Esophagus (tissue), 2 donors: ENCODE results near the gene DAPL1. TPM values are rescaled to one million over a fixed set of nuclear protein-coding genes. Genes with fewer than 3 reads are reported as not detected.

Experiments used
- H3K27ac ChIP-seq, 2 donors: one replicate each; pipeline ENCODE4 v1.5.1; 2013; ENCODE audit warnings: low read depth in 2 of 2, mild to moderate bottlenecking in 2 of 2, inconsistent platforms in 1 of 2, low read length in 1 of 2, moderate library complexity in 1 of 2
- H3K27me3 ChIP-seq, 2 donors: one replicate each; pipeline ENCODE4 v1.6.1; 2013; ENCODE audit warnings: low read length in 2 of 2, control low read depth in 1 of 2, mild to moderate bottlenecking in 1 of 2; ENCODE audit not compliant: insufficient read depth in 2 of 2, control insufficient read depth in 1 of 2
- H3K36me3 ChIP-seq, 2 donors: one replicate each; pipeline ENCODE4 v1.6.1; 2013; ENCODE audit warnings: low read length in 1 of 2; ENCODE audit not compliant: control insufficient read depth in 2 of 2, insufficient read depth in 2 of 2
- H3K4me1 ChIP-seq, 2 donors: one replicate each; pipeline ENCODE4 v1.6.1; 2013; ENCODE audit warnings: low read length in 1 of 2; ENCODE audit not compliant: control insufficient read depth in 2 of 2, insufficient read depth in 2 of 2
- H3K4me3 ChIP-seq, 2 donors: one replicate each; pipeline ENCODE4 v1.5.1; 2013; ENCODE audit warnings: low read length in 2 of 2, mild to moderate bottlenecking in 2 of 2, low read depth in 1 of 2, moderate library complexity in 1 of 2
- H3K9me3 ChIP-seq, 2 donors: one replicate each; pipeline ENCODE4 v1.6.1; 2013; ENCODE audit warnings: mild to moderate bottlenecking in 2 of 2, low read depth in 1 of 2, low read length in 1 of 2, moderate library complexity in 1 of 2; ENCODE audit not compliant: control insufficient read depth in 2 of 2, insufficient read depth in 1 of 2
- WGBS, 2 donors: extraction: QIAGEN DNeasy Blood & Tissue Kit; methylation state at CpG; one replicate each; pipeline ENCODE4 v1.1.7; 2013; 5-methylcytosine and 5-hydroxymethylcytosine counted together
- polyA plus RNA-seq, 2 donors: library from polyadenylated mRNA; stranded (reverse); fragments of 200-250 nt; gene quantifications; one replicate each; pipeline ENCODE4 v1.2.3, GENCODE V29; 2013
- donor health status: healthy with polysubstance abuse.
- donor health status: Bipolar disorder and iron deficiency.

DAPL1 gene
- polyA plus RNA-seq, 2 donors = 426 to 475 TPM

GRCh38 chr2:158756331-158756730, 38.8 kb upstream of the DAPL1 start:
- Histone ChIP-seq H3K27me3 (no peaks in the 10 kb centered on the region), H3K9me3 (no peaks in the 10 kb centered on the region), H3K36me3 (no peaks in the 10 kb centered on the region), H3K27ac (no peak overlapping the region), H3K4me3 (no peak overlapping the region), H3K4me1 (peaks cover 0 to 3% of the 10 kb centered on the region in 2 donors)
- 63 to 77% methylated on average over 8 of the region's 8 CpGs for WGBS, 2 donors

- 75 to 91% methylated on average over 10 of the region's 10 CpGs for WGBS, 2 donors
- no peak overlapping the region for H3K27ac ChIP-seq
- H3K27me3 ChIP-seq = no peaks in the 10 kb centered on the region
- peaks cover 0 to 3% of the 10 kb centered on the region in 2 donors for H3K4me1 ChIP-seq
- no peaks in the 10 kb centered on the region for H3K36me3 ChIP-seq
- H3K4me3 ChIP-seq = no peak overlapping the region
- no peaks in the 10 kb centered on the region for H3K9me3 ChIP-seq
Measured at GRCh38 chr2:158756976-158757375, 38.1 kb upstream of the DAPL1 start.

GRCh38 chr2:158760887-158761286, 34.2 kb upstream of the DAPL1 start:
- Histone ChIP-seq H3K36me3 (no peaks in the 10 kb centered on the region), H3K4me3 (no peak overlapping the region), H3K9me3 (no peaks in the 10 kb centered on the region), H3K27me3 (no peaks in the 10 kb centered on the region), H3K4me1 (peaks cover 0 to 3% of the 10 kb centered on the region in 2 donors), H3K27ac (peak overlapping the region; percentile 82 to 84)
- 52 to 70% methylated on average over 1 of the region's 1 CpG for WGBS, 2 donors

GRCh38 chr2:158761621-158762020, 33.5 kb upstream of the DAPL1 start:
- no peaks in the 10 kb centered on the region for H3K36me3 ChIP-seq
- no peak overlapping the region for H3K4me3 ChIP-seq
- 54 to 66% methylated on average over 4 of the region's 4 CpGs for WGBS, 2 donors

GRCh38 chr2:158762336-158762735, 32.8 kb upstream of the DAPL1 start:
- Histone ChIP-seq H3K4me1 (peaks cover 0 to 3% of the 10 kb centered on the region in 2 donors), H3K4me3 (no peak overlapping the region), H3K27ac (peak overlapping the region; percentile 29 to 87), H3K36me3 (no peaks in the 10 kb centered on the region), H3K27me3 (no peaks in the 10 kb centered on the region), H3K9me3 (no peaks in the 10 kb centered on the region)
- 85 to 89% methylated on average over 3 of the region's 3 CpGs for WGBS, 2 donors

More at GRCh38 chr2:158761621-158762020, 33.5 kb upstream of the DAPL1 start:
- peak overlapping the region; percentile 81 to 87 for H3K27ac ChIP-seq
- peaks cover 0 to 3% of the 10 kb centered on the region in 2 donors for H3K4me1 ChIP-seq
- no peaks in the 10 kb centered on the region for H3K9me3 ChIP-seq
- H3K27me3 ChIP-seq = no peaks in the 10 kb centered on the region

- H3K9me3 ChIP-seq = no peaks in the 10 kb centered on the region
- no peak overlapping the region for H3K4me3 ChIP-seq
- H3K36me3 ChIP-seq = no peaks in the 10 kb centered on the region
- no peaks in the 10 kb centered on the region for H3K27me3 ChIP-seq
- no peaks in the 10 kb centered on the region for H3K4me1 ChIP-seq
- peak overlapping the region in 1 of 2 donors; percentile 68 for H3K27ac ChIP-seq
Measured at GRCh38 chr2:158766524-158766923, 28.6 kb upstream of the DAPL1 start.

GRCh38 chr2:158772306-158773078, 22.6 kb upstream of the DAPL1 start:
- H3K9me3 ChIP-seq = no peaks in the 10 kb centered on the region
- 71 to 74% methylated on average over 8 of the region's 8 CpGs for WGBS, 2 donors
- no peak overlapping the region for H3K27ac ChIP-seq
- no peaks in the 10 kb centered on the region for H3K4me1 ChIP-seq
- no peaks in the 10 kb centered on the region for H3K36me3 ChIP-seq
- no peaks in the 10 kb centered on the region for H3K27me3 ChIP-seq
- H3K4me3 ChIP-seq = no peak overlapping the region

GRCh38 chr2:158773121-158773520, 22.0 kb upstream of the DAPL1 start:
- no peaks in the 10 kb centered on the region for H3K36me3 ChIP-seq
- no peak overlapping the region for H3K4me3 ChIP-seq
- H3K9me3 ChIP-seq = no peaks in the 10 kb centered on the region
- WGBS, 2 donors = 24 to 41% methylated on average over 1 of the region's 1 CpG
- H3K27ac ChIP-seq = no peak overlapping the region
- H3K4me1 ChIP-seq = no peaks in the 10 kb centered on the region
- no peaks in the 10 kb centered on the region for H3K27me3 ChIP-seq

- no peaks in the 10 kb centered on the region for H3K4me1 ChIP-seq
- no peak overlapping the region for H3K4me3 ChIP-seq
- H3K27me3 ChIP-seq = no peaks in the 10 kb centered on the region
- no peak overlapping the region for H3K27ac ChIP-seq
- no peaks in the 10 kb centered on the region for H3K36me3 ChIP-seq
- WGBS, 2 donors = 53 to 83% methylated on average over 1 of the region's 1 CpG
- no peaks in the 10 kb centered on the region for H3K9me3 ChIP-seq
Measured at GRCh38 chr2:158774681-158775080, 20.4 kb upstream of the DAPL1 start.
